ENCODE results near the gene MON2. TPM values are rescaled to one million over a fixed set of nuclear protein-coding genes. Genes with fewer than 3 reads are reported as not detected.

Gene MON2
- total and polyA plus RNA-seq, 2 of the 8 experiments (the other 6 are each of a cell fraction or from before 2014, with no cell fraction given), result 3.8 to 21.8 TPM

DNA sequence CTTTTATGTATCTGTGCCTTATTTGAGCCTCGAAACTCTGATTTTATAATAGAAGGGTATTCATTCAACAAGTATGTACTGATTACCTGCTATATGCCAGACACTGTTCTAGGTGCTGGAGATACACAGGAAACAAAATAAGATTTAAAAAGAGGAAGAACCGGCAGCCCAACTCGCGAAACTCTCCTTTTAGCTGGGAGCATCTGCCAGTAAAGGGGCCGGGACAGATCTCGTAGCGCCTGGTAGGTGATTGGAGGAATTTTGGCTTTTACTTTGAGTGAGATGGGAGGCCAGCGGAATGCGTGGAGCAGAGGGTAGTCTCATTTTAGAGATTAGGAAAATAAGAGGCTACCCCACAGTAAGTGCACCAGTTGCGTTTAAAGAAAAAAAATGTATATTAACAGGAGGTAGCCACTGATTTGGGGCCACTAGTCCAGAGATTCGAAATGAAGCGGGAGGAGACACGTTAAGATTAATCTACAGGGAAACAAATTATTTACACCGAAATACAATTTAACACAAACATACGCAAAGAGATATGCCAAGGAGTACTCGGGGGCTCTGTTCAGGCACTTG lies 520 bp upstream of the MON2 start (continued):
- TF ChIP-seq RXRA (IDR thresholded peaks at IDR 0.05; ENCODE audit: insufficient read depth, low read depth, low read length), result no peak
- TF ChIP-seq HDAC2 (IDR thresholded peaks at IDR 0.05; ENCODE audit: borderline replicate concordance in 1 of 2, low read depth in 2 of 2, low read length in 2 of 2), result no peak
- no peak for TF ChIP-seq KDM4A (IDR thresholded peaks at IDR 0.05; ENCODE audit: low read depth, low read length, severe bottlenecking)
- TF ChIP-seq POLR2AphosphoS5 (IDR thresholded peaks at IDR 0.05; ENCODE audit: low read depth, low read length), result no peak
